Astrocyte (in vitro differentiated cells and primary cell): Measurements from ENCODE around the gene FRMD4B.

Experiments
- EZH2 ChIP-seq: IDR thresholded peaks from 2 replicates; pipeline ENCODE4 v1.6.1; 2012; ENCODE audit warnings: mild to moderate bottlenecking, low read length, inconsistent platforms; ENCODE audit not compliant: insufficient read depth
- TF ChIP-seq, protein P1 (sequence below): IDR thresholded peaks from 2 replicates; pipeline ENCODE4 v1.5.1; 2011; ENCODE audit warnings: low read depth, mild to moderate bottlenecking, inconsistent platforms, low read length, moderate library complexity; ENCODE audit not compliant: insufficient read depth

DNA sequence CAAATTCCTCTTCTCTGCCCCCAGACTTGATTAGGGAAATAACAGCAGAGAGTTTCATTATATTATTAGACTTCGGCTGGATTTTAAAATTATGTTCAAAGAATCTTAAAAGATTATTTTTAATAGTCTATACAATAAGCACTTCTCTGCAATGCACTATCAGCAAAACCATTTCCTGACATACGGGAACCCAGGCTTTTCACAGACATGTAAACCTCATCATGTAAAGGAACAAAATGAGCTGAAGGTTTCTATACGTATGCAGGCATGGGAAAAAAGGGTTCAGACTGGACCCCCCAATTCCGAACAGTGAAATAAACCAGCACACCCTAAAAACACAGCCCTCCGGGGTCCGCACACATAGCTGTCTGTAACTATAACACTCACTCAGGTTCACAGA is 185.9 kb downstream of the FRMD4B start:
- TF ChIP-seq, protein P1, sequence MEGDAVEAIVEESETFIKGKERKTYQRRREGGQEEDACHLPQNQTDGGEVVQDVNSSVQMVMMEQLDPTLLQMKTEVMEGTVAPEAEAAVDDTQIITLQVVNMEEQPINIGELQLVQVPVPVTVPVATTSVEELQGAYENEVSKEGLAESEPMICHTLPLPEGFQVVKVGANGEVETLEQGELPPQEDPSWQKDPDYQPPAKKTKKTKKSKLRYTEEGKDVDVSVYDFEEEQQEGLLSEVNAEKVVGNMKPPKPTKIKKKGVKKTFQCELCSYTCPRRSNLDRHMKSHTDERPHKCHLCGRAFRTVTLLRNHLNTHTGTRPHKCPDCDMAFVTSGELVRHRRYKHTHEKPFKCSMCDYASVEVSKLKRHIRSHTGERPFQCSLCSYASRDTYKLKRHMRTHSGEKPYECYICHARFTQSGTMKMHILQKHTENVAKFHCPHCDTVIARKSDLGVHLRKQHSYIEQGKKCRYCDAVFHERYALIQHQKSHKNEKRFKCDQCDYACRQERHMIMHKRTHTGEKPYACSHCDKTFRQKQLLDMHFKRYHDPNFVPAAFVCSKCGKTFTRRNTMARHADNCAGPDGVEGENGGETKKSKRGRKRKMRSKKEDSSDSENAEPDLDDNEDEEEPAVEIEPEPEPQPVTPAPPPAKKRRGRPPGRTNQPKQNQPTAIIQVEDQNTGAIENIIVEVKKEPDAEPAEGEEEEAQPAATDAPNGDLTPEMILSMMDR = no peak
- TF ChIP-seq EZH2 = no peak
